Natural killer cell treated with Interleukin-12 subunit alpha and Interleukin-12 subunit beta and Interleukin-15 and Interleukin-18, amount 100 ng/mL, for 72 hours (primary cell): ENCODE results near the gene COMMD4. TPM values are rescaled to one million over a fixed set of nuclear protein-coding genes. Genes with fewer than 3 reads are reported as not detected.
"Not testable (repeated sequence)": the region's sequence is repeated elsewhere in the genome, so short reads cannot be mapped to it uniquely, and the experiment has no call there.

Source experiments
- ATAC-seq, 2 donors: fragments of 150-1000 bp; cut with Tn5 transposase in 1 of 2; sonication (Bioruptor Pico), chemical (Tn5 transposase) in 1 of 2; 2 replicates each; pipeline ENCODE4 v1.10.0; 2021
- DNase-seq: peaks from one replicate; pipeline ENCODE4 v3.0.0; 2022; ENCODE audit warnings: low spot score
- H3K27ac Mint-ChIP-seq, 2 donors: 1 replicate in 1 of 2; 2 replicates in 1 of 2; pipeline ENCODE4 v1.8.0; 2022; ENCODE audit warnings: mixed read lengths in 2 of 2, mild to moderate bottlenecking in 1 of 2, moderate library complexity in 1 of 2
- H3K27me3 Mint-ChIP-seq, 2 donors: 1 replicate in 1 of 2; 2 replicates in 1 of 2; pipeline ENCODE4 v1.8.0; 2022; ENCODE audit warnings: mixed read lengths in 2 of 2
- H3K36me3 Mint-ChIP-seq: one replicate; pipeline ENCODE4 v1.8.0; 2022; ENCODE audit warnings: mixed read lengths
- H3K4me1 Mint-ChIP-seq, 2 donors: 1 replicate in 1 of 2; 2 replicates in 1 of 2; pipeline ENCODE4 v1.8.0; 2022; ENCODE audit warnings: low read depth in 2 of 2, mixed read lengths in 2 of 2, mild to moderate bottlenecking in 1 of 2
- H3K4me3 Mint-ChIP-seq: one replicate; pipeline ENCODE4 v1.8.0; 2022; ENCODE audit warnings: mixed read lengths
- H3K9me3 Mint-ChIP-seq: 2 replicates; pipeline ENCODE4 v1.8.0; 2022; ENCODE audit warnings: mixed read lengths
- total RNA-seq, 2 donors: library from RNA; stranded (reverse); gene quantifications; one replicate each; pipeline ENCODE4 v1.2.3, GENCODE V29; 2022

The COMMD4 gene
- total RNA-seq, 2 donors from 2014 or later, result 54.4 to 96.2 TPM

DNA sequence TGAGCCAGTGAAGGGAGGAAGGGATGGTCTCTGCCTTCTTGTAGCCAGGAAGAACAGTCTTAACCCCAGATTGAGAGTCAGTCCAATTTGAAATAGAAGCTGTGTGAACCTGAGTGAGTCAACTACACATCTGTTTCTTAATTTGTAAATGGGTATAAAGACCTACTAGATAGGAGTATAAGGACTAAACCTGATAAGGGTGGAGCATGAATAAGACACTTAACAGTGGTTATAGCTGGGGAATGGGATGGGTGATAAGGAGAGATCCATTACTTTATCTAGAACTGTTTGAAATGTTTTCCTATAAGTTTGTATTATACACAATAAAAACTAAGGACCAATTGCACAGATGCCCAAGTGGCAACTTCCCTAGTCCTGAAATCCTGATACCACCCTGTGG is 31.1 kb downstream of the COMMD4 start:
- H3K27me3 Mint-ChIP-seq, result no peaks in the 10 kb centered on the region
- H3K4me3 Mint-ChIP-seq, result peak overlapping the region; percentile 92
- H3K27ac Mint-ChIP-seq, result peak overlapping the region; percentile 30 to 91
- DNase-seq, result no peak
- ATAC-seq, result no peak
- peaks cover 19 to 25% of the 10 kb centered on the region in 2 donors for H3K4me1 Mint-ChIP-seq
- H3K36me3 Mint-ChIP-seq, result no peaks in the 10 kb centered on the region
- no peaks in the 10 kb centered on the region for H3K9me3 Mint-ChIP-seq

DNA sequence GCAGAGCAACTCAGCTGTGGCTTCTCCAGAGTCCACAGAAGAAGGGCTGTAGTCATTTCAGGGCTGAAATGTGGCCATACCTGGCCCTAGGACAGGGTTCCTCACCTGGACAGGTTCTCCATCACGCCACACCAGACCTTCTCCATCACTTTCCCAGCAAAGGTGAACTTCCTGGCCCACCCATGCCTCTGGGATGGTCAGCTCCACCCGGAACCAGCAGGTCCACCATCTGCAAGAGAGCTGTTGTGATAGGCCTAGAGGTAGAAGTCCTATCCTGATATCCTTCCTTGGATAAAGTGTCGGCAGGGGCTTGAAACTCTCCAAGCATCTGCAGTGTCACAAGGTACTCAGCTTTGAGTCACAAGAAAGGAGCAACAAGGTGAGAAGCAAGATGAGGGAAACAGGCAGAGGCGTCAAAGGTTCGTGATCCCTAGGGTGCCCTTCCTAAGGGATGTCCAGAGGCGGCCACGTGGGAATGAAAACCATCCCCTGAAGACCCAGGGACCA is 31.6 kb downstream of the COMMD4 start:
- Mint-ChIP-seq H3K4me1 (peaks cover 19 to 25% of the 10 kb centered on the region in 2 donors), H3K27ac (peak overlapping the region; percentile 30 to 91), H3K9me3 (no peaks in the 10 kb centered on the region), H3K4me3 (peak overlapping the region; percentile 92), H3K36me3 (no peaks in the 10 kb centered on the region), H3K27me3 (no peaks in the 10 kb centered on the region)
- DNase-seq, result no peak
- ATAC-seq, result no peak

DNA sequence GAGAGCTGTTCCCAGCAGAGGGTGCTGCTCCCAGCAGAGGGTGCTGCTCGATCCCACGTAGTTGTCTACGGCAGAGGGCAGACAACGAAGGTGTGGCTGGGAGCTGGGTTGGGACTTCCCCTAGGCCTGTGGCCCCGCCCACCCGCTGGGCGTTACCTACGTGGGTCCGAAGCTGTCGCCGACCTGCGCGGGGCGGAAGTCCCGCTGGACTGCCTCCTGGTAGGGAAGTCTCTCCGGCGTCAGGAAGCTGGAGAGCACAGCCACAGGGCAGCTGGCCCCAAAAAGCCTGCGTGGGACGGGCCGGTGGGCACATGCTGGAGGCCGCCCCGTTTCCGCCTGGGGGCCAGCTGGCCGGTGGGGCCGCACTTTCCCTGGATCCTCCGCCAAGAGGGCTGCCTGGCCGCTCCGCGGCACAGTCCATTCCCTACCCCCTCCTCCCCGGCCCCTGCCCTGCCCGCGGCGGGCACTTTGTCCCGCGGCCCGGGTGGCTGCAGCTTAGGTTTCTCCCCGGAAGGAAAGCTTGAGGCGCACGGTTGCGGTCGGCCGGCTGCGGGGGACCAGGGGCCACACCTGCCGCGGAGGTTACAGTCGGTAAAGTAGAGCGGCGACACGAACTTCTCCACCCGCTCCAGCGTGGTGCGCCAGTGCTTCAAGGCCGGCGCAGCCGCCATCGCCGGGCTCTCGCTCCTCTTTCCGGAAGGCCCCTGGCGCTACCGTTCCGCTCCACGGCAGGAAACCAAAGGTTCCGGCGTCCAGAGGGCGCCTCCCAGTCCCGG is 32.2 kb downstream of the COMMD4 start, which contains the start of gene MAN2C1:
MAN2C1 (minus strand) TSS at position 695 of the 776 bp plus-strand sequence; CDS start at position 671, 24 bp downstream.
- H3K9me3 Mint-ChIP-seq, result no peaks in the 10 kb centered on the region
- peaks cover 19 to 25% of the 10 kb centered on the region in 2 donors for H3K4me1 Mint-ChIP-seq
- H3K27ac Mint-ChIP-seq, result peak within 1 kb of the TSS; percentile 91 to 94
- no peaks in the 10 kb centered on the region for H3K36me3 Mint-ChIP-seq
- H3K27me3 Mint-ChIP-seq, result no peaks in the 10 kb centered on the region
- ATAC-seq, result peak; percentile 94 to 96
- H3K4me3 Mint-ChIP-seq, result peak within 1 kb of the TSS; percentile 92
- peak; percentile 91 for DNase-seq

DNA sequence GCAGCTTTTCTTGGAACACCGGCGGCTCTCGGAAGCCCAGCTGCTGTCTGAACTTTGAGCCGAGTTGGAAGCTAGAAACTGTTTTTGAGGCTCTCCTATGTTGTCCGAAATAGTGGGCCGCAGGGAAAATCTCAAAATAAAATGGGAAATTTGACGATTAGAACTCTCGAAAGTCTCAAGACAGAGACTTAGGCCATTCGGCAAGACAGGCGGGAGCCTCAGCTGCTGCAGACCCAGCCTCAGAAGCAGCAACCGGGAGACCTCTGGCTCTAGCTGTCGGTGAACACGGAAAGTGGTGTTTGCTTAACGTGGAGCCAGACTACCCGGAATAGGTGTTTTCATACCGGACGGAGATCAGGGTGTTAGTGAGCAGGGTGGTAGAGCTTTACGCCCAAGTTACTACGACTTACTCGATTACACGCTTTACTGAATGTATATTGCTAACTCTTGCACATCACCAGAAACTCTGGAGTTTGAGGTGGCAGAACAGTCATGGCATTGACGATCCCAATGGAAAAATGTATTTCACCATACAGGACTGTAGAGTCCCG is 32.9 kb downstream of the COMMD4 start:
- peak overlapping the region; percentile 92 for H3K4me3 Mint-ChIP-seq
- H3K27me3 Mint-ChIP-seq, result no peaks in the 10 kb centered on the region
- no peaks in the 10 kb centered on the region for H3K9me3 Mint-ChIP-seq
- H3K27ac Mint-ChIP-seq, result peak overlapping the region; percentile 91 to 94
- ATAC-seq, result peak in 1 of 2 donors; percentile 2
- H3K36me3 Mint-ChIP-seq, result no peaks in the 10 kb centered on the region
- DNase-seq, result no peak
- peaks cover 19 to 22% of the 10 kb centered on the region in 2 donors for H3K4me1 Mint-ChIP-seq

- Mint-ChIP-seq H3K27me3 (no peaks in the 10 kb centered on the region), H3K4me1 (peaks cover 17 to 19% of the 10 kb centered on the region in 2 donors), H3K36me3 (peaks cover 10% of the 10 kb centered on the region), H3K9me3 (no peaks in the 10 kb centered on the region), H3K4me3 (peak overlapping the region; percentile 92), H3K27ac (peak overlapping the region; percentile 91 to 94)
- DNase-seq, result no peak
- ATAC-seq, result no peak
Measured at GRCh38 chr15:75369897-75370581, 34.2 kb downstream of the COMMD4 start.

DNA sequence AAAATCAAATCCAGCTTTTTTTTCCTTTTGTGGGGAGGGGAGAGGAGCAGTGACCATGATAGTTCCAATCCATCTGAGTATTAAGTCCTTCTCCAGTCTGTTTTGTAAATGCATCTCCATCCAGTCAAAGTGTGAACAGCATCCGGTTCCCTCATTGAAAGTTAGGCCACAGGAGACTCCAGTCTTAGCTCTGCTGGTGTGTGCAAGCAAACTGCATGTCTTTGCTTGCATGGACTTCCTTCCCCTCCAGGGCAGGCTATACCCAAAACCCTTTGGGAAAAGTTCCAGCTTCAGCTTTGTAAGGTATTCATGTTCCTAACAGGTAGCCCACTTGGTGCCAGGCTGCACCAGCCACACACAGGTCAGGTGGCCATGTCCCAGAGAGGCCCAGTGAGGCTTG is 35.6 kb downstream of the COMMD4 start:
- no peak for DNase-seq
- Mint-ChIP-seq H3K27ac (no peak overlapping the region), H3K36me3 (peaks cover 20% of the 10 kb centered on the region), H3K4me3 (no peak overlapping the region), H3K9me3 (no peaks in the 10 kb centered on the region), H3K4me1 (peaks cover 17 to 19% of the 10 kb centered on the region in 2 donors), H3K27me3 (no peaks in the 10 kb centered on the region)
- no peak for ATAC-seq

DNA sequence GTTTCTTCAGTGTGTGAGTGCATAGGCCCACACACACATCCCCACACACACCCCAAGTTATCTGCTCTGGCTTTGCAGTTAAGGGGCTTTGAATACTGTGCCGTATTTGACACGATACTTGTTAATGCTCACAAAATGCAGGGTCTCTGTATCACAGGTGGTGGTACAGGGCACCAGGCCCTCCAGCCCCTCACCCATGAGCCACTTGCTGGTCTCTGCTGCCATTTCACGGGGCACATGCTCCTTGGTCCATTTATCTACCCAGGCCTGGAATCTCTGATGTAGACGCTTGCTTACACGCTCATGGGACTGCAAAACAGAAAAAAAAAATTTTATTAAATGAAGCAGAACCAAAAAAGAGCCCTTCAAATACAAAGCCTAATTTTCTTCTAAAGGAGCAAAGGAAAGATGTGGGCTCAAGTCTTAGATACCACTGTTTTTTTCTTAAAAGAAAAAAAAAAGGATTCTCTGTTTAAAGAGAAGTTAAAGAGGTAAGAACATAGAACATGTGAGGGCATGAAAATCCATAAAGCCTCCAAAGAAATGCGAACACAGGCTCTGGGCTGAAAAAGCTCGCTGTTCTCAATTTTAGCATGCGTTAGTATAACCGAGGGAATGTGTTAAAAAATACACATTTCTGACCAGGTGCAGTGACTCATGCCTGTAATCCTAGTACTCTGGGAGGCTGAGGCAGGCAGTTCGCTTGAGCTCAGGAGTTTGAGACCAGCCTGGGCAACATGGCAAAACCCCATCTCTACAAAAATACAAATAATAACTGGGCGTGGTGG is 36.2 kb downstream of the COMMD4 start:
- Mint-ChIP-seq H3K4me1 (peaks cover 13 to 15% of the 10 kb centered on the region in 2 donors), H3K4me3 (no peak overlapping the region), H3K27me3 (no peaks in the 10 kb centered on the region), H3K9me3 (no peaks in the 10 kb centered on the region), H3K36me3 (peaks cover 20% of the 10 kb centered on the region), H3K27ac (no peak overlapping the region)
- no peak for DNase-seq
- no peak for ATAC-seq

DNA sequence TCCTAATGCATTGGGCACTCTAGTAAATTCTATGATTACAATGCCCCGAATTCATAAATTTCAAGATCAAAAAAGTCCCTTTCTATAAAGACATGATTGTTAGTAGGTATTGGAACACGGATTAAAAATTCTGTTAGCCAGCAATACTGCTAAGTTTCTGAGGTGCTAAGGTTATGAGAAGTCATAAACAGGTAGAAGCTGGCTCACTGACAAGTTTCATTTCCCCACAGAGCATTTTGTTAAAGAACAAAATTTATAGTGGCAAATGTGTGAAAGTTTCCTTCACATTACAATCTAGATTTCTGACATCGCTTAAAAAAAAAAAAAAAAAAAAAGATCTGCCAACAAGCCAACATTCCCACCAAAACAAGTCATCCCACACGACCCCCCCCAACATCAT is 44.9 kb downstream of the COMMD4 start:
- peak overlapping the region in 1 of 2 donors; percentile 64 for H3K27ac Mint-ChIP-seq
- H3K4me3 Mint-ChIP-seq, result no peak overlapping the region
- H3K4me1 Mint-ChIP-seq, result peaks cover 5% of the 10 kb centered on the region in 2 donors
- H3K27me3 Mint-ChIP-seq, result no peaks in the 10 kb centered on the region
- DNase-seq, result no peak
- H3K36me3 Mint-ChIP-seq, result peaks cover 28% of the 10 kb centered on the region
- no peak for ATAC-seq
- no peaks in the 10 kb centered on the region for H3K9me3 Mint-ChIP-seq

- DNase-seq, ATAC-seq, H3K27ac Mint-ChIP-seq, H3K27me3 Mint-ChIP-seq, H3K9me3 Mint-ChIP-seq, H3K4me3 Mint-ChIP-seq: not testable (repeated sequence)
- Mint-ChIP-seq H3K36me3 (peaks cover 30% of the 10 kb centered on the region), H3K4me1 (peaks cover 10 to 12% of the 10 kb centered on the region in 2 donors)
Measured at GRCh38 chr15:75383986-75384385, 48.1 kb downstream of the COMMD4 start.

Other genes starting within 250 kb of the COMMD4 start
- 10 to 100 TPM; 26.8 to 30.3 TPM for gene C15orf39, start 134.2 kb upstream of the COMMD4 start, total RNA-seq
- under 1 TPM in 1 of 2 donors, not detected in 1; 0.21 TPM for gene GOLGA6C, start 77.7 kb upstream of the COMMD4 start, total RNA-seq
- gene GOLGA6D, start 53.2 kb upstream of the COMMD4 start, total RNA-seq, result not detected
- 10 to 100 TPM; 12.4 to 22.3 TPM for gene NEIL1, start 11.0 kb downstream of the COMMD4 start, total RNA-seq
- 100 to 1,000 TPM; 213 to 295 TPM for gene MAN2C1, start 32.5 kb downstream of the COMMD4 start, total RNA-seq
- gene SIN3A, start 115.6 kb downstream of the COMMD4 start, total RNA-seq, result 100 to 1,000 TPM in 1 of 2 donors, 10 to 100 TPM in 1; 93.5 to 103 TPM
- 10 to 100 TPM; 30.0 to 34.2 TPM for gene PTPN9, start 243.3 kb downstream of the COMMD4 start, total RNA-seq